SK-N-SH treated with all-trans-retinoic acid at 6 μM for 48 hours (cell line): ENCODE data around the gene GP2.

Source experiments
- ATAC-seq: fragments of 200-7000 bp; cut with Tn5 transposase; 3 replicates; pipeline ENCODE4 v1.9.1; 2020; ENCODE audit warnings: mild to moderate bottlenecking, moderate library complexity
- BACH2 ChIP-seq: fragments of 250-450 bp; sonication (Bioruptor Pico); IDR thresholded peaks from 2 replicates; pipeline ENCODE4 v1.9.0; 2021; ENCODE audit warnings: mild to moderate bottlenecking, borderline replicate concordance
- CREB5 ChIP-seq: fragments of 250-450 bp; sonication (Bioruptor Pico); IDR thresholded peaks from 2 replicates; pipeline ENCODE4 v1.5.1; 2020; ENCODE audit warnings: low read depth, mild to moderate bottlenecking, moderate library complexity
- CSDC2 ChIP-seq: fragments of 250-450 bp; sonication (Bioruptor Pico); IDR thresholded peaks from 2 replicates; pipeline ENCODE4 v1.5.0; 2020; ENCODE audit warnings: mild to moderate bottlenecking, moderate library complexity
- ESRRG ChIP-seq: fragments of 250-450 bp; sonication (Bioruptor Pico); IDR thresholded peaks from 2 replicates; pipeline ENCODE4 v1.6.1; 2021; ENCODE audit warnings: mild to moderate bottlenecking
- GLIS3 ChIP-seq: fragments of 250-450 bp; sonication (Bioruptor Pico); IDR thresholded peaks from 2 replicates; pipeline ENCODE4 v1.5.0; 2020; ENCODE audit warnings: mild to moderate bottlenecking, moderate library complexity
- ISL1 ChIP-seq: fragments of 250-450 bp; sonication (Bioruptor Pico); IDR thresholded peaks from 2 replicates; pipeline ENCODE4 v2.1.2; 2022; ENCODE audit warnings: mild to moderate bottlenecking, moderate library complexity
- POU6F1 ChIP-seq: fragments of 250-450 bp; sonication (Bioruptor Pico); IDR thresholded peaks from 2 replicates; pipeline ENCODE4 v1.8.0; 2021; ENCODE audit warnings: low read depth, mild to moderate bottlenecking, moderate library complexity, borderline replicate concordance
- PPARA ChIP-seq: fragments of 250-450 bp; sonication (Bioruptor Pico); IDR thresholded peaks from 2 replicates; pipeline ENCODE4 v1.5.0; 2020; ENCODE audit warnings: mild to moderate bottlenecking, borderline replicate concordance
- RARB ChIP-seq: fragments of 250-450 bp; sonication (Bioruptor Pico); IDR thresholded peaks from 2 replicates; pipeline ENCODE4 v1.8.0; 2021; ENCODE audit warnings: mild to moderate bottlenecking, moderate library complexity
- SNAI2 ChIP-seq: fragments of 250-450 bp; sonication (Bioruptor Pico); IDR thresholded peaks from 2 replicates; pipeline ENCODE4 v1.5.0; 2020; ENCODE audit warnings: mild to moderate bottlenecking, moderate library complexity
- TCF4 ChIP-seq: fragments of 250-450 bp; sonication (Bioruptor Pico); IDR thresholded peaks from 2 replicates; pipeline ENCODE4 v1.8.0; 2021; ENCODE audit warnings: mild to moderate bottlenecking, moderate library complexity, borderline replicate concordance
- TOX ChIP-seq: fragments of 250-450 bp; sonication (Bioruptor Pico); IDR thresholded peaks from 2 replicates; pipeline ENCODE4 v1.8.0; 2021; ENCODE audit warnings: mild to moderate bottlenecking, moderate library complexity, borderline replicate concordance
- ZC3H10 ChIP-seq: fragments of 250-450 bp; sonication (Bioruptor Pico); IDR thresholded peaks from 2 replicates; pipeline ENCODE4 v1.5.1; 2021; ENCODE audit warnings: mild to moderate bottlenecking, moderate library complexity
- ZFP3 ChIP-seq: fragments of 250-450 bp; sonication (Bioruptor Pico); IDR thresholded peaks from 2 replicates; pipeline ENCODE4 v1.5.0; 2020; ENCODE audit warnings: mild to moderate bottlenecking, moderate library complexity
- ZFP30 ChIP-seq: fragments of 450-650 bp; formaldehyde crosslinking; IDR thresholded peaks from 2 replicates; pipeline ENCODE4 v1.5.0; 2022; ENCODE audit warnings: mild to moderate bottlenecking, moderate library complexity
- ZNF565 ChIP-seq: fragments of 450-650 bp; formaldehyde crosslinking; conservative IDR thresholded peaks from 2 replicates; pipeline ENCODE4 v1.5.0; 2020; ENCODE audit warnings: low read depth, mild to moderate bottlenecking, moderate library complexity
- ZNF70 ChIP-seq: fragments of 450-650 bp; formaldehyde crosslinking; IDR thresholded peaks from 2 replicates; pipeline ENCODE4 v1.5.0; 2020; ENCODE audit warnings: mild to moderate bottlenecking, moderate library complexity
- ZNF8 ChIP-seq: fragments of 450-650 bp; formaldehyde crosslinking; IDR thresholded peaks from 2 replicates; pipeline ENCODE4 v1.5.0; 2020; ENCODE audit warnings: mild to moderate bottlenecking, moderate library complexity
- TF ChIP-seq, protein P1 (sequence below): fragments of 250-450 bp; sonication (Bioruptor Pico); IDR thresholded peaks from 2 replicates; pipeline ENCODE4 v1.8.0; 2020; ENCODE audit warnings: mild to moderate bottlenecking, moderate library complexity, borderline replicate concordance
- TF ChIP-seq, protein P2 (sequence below): fragments of 250-450 bp; sonication (Bioruptor Pico); IDR thresholded peaks from 2 replicates; pipeline ENCODE4 v1.5.1; 2021; ENCODE audit warnings: mild to moderate bottlenecking, moderate library complexity
- TF ChIP-seq, protein P3 (sequence below): fragments of 250-450 bp; sonication (Bioruptor Pico); IDR thresholded peaks from 2 replicates; pipeline ENCODE4 v1.5.0; 2020; ENCODE audit warnings: mild to moderate bottlenecking, moderate library complexity

GP2 gene

GRCh38 chr16:20318006-20318405 is 9.3 kb downstream of the GP2 start:
- no peak for ATAC-seq
- TF ChIP-seq RARB (CRISPR knock-in tag): no peak
- no peak for TF ChIP-seq TCF4 (CRISPR knock-in tag)
- no peak for TF ChIP-seq POU6F1 (CRISPR knock-in tag)

DNA sequence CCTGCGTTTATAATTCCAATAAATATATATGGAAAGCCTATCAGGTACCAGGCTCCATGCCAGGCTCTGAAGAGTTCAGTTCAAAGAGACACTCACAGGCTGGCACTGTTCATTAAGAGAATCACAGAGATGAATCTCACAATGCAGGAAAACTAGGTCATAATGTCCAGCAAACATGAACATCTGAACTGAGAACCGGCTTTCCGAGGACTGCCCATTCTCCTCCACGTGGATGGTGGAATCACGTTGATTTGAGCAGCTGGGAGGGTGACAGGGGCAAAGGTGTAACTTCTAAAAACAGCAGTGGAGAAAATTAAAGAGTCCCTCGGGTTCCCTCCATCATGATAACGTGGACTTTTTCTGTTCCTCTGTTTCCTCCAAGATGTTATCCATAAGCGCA is 10.2 kb downstream of the GP2 start:
- no peak for ATAC-seq
- TF ChIP-seq, protein P1, sequence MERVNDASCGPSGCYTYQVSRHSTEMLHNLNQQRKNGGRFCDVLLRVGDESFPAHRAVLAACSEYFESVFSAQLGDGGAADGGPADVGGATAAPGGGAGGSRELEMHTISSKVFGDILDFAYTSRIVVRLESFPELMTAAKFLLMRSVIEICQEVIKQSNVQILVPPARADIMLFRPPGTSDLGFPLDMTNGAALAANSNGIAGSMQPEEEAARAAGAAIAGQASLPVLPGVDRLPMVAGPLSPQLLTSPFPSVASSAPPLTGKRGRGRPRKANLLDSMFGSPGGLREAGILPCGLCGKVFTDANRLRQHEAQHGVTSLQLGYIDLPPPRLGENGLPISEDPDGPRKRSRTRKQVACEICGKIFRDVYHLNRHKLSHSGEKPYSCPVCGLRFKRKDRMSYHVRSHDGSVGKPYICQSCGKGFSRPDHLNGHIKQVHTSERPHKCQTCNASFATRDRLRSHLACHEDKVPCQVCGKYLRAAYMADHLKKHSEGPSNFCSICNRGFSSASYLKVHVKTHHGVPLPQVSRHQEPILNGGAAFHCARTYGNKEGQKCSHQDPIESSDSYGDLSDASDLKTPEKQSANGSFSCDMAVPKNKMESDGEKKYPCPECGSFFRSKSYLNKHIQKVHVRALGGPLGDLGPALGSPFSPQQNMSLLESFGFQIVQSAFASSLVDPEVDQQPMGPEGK (CRISPR knock-in tag): no peak
- TF ChIP-seq CREB5 (no peak), CSDC2 (CRISPR knock-in tag) (no peak), ISL1 (no peak), ZFP30 (CRISPR knock-in tag) (no peak), ZFP3 (CRISPR knock-in tag) (no peak), ZNF8 (CRISPR knock-in tag) (no peak), ZNF565 (CRISPR knock-in tag) (no peak), POU6F1 (CRISPR knock-in tag) (no peak), BACH2 (no peak), GLIS3 (CRISPR knock-in tag) (no peak), TOX (CRISPR knock-in tag) (no peak), TCF4 (CRISPR knock-in tag) (no peak), ZNF70 (no peak), ESRRG (CRISPR knock-in tag) (no peak)
- TF ChIP-seq, protein P2, sequence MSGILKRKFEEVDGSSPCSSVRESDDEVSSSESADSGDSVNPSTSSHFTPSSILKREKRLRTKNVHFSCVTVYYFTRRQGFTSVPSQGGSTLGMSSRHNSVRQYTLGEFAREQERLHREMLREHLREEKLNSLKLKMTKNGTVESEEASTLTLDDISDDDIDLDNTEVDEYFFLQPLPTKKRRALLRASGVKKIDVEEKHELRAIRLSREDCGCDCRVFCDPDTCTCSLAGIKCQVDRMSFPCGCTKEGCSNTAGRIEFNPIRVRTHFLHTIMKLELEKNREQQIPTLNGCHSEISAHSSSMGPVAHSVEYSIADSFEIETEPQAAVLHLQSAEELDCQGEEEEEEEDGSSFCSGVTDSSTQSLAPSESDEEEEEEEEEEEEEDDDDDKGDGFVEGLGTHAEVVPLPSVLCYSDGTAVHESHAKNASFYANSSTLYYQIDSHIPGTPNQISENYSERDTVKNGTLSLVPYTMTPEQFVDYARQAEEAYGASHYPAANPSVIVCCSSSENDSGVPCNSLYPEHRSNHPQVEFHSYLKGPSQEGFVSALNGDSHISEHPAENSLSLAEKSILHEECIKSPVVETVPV (CRISPR knock-in tag): no peak
- TF ChIP-seq, protein P3, sequence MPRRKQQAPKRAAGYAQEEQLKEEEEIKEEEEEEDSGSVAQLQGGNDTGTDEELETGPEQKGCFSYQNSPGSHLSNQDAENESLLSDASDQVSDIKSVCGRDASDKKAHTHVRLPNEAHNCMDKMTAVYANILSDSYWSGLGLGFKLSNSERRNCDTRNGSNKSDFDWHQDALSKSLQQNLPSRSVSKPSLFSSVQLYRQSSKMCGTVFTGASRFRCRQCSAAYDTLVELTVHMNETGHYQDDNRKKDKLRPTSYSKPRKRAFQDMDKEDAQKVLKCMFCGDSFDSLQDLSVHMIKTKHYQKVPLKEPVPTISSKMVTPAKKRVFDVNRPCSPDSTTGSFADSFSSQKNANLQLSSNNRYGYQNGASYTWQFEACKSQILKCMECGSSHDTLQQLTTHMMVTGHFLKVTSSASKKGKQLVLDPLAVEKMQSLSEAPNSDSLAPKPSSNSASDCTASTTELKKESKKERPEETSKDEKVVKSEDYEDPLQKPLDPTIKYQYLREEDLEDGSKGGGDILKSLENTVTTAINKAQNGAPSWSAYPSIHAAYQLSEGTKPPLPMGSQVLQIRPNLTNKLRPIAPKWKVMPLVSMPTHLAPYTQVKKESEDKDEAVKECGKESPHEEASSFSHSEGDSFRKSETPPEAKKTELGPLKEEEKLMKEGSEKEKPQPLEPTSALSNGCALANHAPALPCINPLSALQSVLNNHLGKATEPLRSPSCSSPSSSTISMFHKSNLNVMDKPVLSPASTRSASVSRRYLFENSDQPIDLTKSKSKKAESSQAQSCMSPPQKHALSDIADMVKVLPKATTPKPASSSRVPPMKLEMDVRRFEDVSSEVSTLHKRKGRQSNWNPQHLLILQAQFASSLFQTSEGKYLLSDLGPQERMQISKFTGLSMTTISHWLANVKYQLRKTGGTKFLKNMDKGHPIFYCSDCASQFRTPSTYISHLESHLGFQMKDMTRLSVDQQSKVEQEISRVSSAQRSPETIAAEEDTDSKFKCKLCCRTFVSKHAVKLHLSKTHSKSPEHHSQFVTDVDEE (CRISPR knock-in tag): no peak

GRCh38 chr16:20316715-20317114 is 10.6 kb downstream of the GP2 start:
- ATAC-seq: no peak
- TF ChIP-seq PPARA (no peak), TOX (CRISPR knock-in tag) (no peak), POU6F1 (CRISPR knock-in tag) (no peak), GLIS3 (CRISPR knock-in tag) (no peak), BACH2 (no peak), ISL1 (no peak), ZFP3 (CRISPR knock-in tag) (no peak), RARB (CRISPR knock-in tag) (no peak), ZC3H10 (CRISPR knock-in tag) (no peak), TCF4 (CRISPR knock-in tag) (no peak), CSDC2 (CRISPR knock-in tag) (no peak), ZNF8 (CRISPR knock-in tag) (no peak), SNAI2 (CRISPR knock-in tag) (no peak)
- TF ChIP-seq, protein P2 (CRISPR knock-in tag): no peak
